GM12864 (cell line): ENCODE measurements around the gene TMEM203.

Experiments
- DNase-seq: peaks from one replicate; pipeline ENCODE4 v3.0.0-alpha.2; 2011; ENCODE audit warnings: low read depth
- H3K4me3 ChIP-seq: 2 replicates; pipeline ENCODE4 v1.5.1; 2011; ENCODE audit warnings: mild to moderate bottlenecking, low read depth, low read length, control low read depth
- TF ChIP-seq, protein P1 (sequence below): IDR thresholded peaks from 2 replicates; pipeline ENCODE4 v1.5.1; 2011; ENCODE audit warnings: low read depth, mild to moderate bottlenecking, moderate library complexity, low read length, control low read depth, inconsistent platforms; ENCODE audit errors: missing control alignments

TMEM203 gene

GRCh38 chr9:137168904-137169856, 36.3 kb downstream of the TMEM203 start:
- no peak for DNase-seq
- peak overlapping the region; percentile 46 for H3K4me3 ChIP-seq
- TF ChIP-seq, protein P1, sequence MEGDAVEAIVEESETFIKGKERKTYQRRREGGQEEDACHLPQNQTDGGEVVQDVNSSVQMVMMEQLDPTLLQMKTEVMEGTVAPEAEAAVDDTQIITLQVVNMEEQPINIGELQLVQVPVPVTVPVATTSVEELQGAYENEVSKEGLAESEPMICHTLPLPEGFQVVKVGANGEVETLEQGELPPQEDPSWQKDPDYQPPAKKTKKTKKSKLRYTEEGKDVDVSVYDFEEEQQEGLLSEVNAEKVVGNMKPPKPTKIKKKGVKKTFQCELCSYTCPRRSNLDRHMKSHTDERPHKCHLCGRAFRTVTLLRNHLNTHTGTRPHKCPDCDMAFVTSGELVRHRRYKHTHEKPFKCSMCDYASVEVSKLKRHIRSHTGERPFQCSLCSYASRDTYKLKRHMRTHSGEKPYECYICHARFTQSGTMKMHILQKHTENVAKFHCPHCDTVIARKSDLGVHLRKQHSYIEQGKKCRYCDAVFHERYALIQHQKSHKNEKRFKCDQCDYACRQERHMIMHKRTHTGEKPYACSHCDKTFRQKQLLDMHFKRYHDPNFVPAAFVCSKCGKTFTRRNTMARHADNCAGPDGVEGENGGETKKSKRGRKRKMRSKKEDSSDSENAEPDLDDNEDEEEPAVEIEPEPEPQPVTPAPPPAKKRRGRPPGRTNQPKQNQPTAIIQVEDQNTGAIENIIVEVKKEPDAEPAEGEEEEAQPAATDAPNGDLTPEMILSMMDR, result no peak

DNA sequence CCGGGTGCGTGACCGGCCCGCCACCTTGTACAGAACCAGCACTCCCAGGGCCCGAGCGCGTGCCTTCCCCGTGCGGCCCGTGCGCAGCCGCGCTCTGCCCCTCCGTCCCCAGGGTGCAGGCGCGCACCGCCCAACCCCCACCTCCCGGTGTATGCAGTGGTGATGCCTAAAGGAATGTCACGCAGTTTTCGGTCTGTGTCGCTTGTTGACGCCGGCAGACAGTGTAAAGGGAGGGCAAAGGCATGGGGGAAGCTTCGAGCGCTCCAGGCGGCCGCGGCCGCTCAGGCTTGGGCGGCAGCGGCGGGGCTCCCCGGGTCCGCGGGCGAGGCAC, 36.9 kb downstream of the TMEM203 start:
- TF ChIP-seq, protein P1, result no peak
- peak overlapping the region; percentile 46 for H3K4me3 ChIP-seq
- no peak for DNase-seq

GRCh38 chr9:137167747-137168572, 37.5 kb downstream of the TMEM203 start:
- peak overlapping the region; percentile 8; the same call in 1 of the 2 replicates for H3K4me3 ChIP-seq
- TF ChIP-seq, protein P1, result no peak
- no peak for DNase-seq

GRCh38 chr9:137167277-137167746, 38.1 kb downstream of the TMEM203 start:
- no peak for DNase-seq
- TF ChIP-seq, protein P1, result no peak
- H3K4me3 ChIP-seq, result no peak overlapping the region

GRCh38 chr9:137166380-137167229, 38.8 kb downstream of the TMEM203 start:
- no peak overlapping the region for H3K4me3 ChIP-seq
- DNase-seq, result no peak
- TF ChIP-seq, protein P1, result no peak

DNA sequence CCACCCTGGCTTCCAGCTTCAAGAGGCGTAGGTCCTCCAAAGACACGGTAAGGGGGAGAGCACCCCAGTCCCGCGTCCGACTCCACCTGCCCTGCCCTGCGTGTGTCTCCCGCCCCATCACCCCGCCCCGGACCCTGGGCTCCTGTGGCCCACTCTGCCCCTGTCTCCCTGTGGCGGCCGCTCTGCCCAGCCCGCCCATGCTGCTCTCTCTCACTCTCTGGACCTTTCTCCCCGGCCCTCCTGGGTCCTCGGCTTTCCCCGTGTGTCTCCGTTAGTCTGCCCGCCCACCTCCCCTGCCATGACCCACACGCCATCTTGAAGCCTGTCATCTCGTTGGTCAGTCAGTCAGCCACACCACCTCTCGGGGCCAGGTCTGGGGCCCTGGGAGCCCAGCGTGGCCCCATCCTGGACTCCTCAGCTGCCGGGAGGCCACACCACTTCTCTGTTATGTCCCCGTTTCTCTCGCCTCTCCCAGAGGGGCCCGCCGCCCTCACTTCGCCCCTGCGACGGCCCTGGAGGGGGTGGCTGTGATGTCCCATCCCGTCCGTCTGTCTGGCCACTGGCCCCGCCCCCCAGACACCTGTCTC, 40.1 kb downstream of the TMEM203 start:
- TF ChIP-seq, protein P1, result no peak
- DNase-seq, result no peak
- H3K4me3 ChIP-seq, result no peak overlapping the region
